Rectal smooth muscle tissue (tissue), 1 donor: ENCODE results near the gene SMIM44.
"Not testable (repeated sequence)": the region's sequence is repeated elsewhere in the genome, so short reads cannot be mapped to it uniquely, and the experiment has no call there.

Experiments
- H3K27ac ChIP-seq: one replicate; pipeline ENCODE4 v1.7.0; 2013; ENCODE audit warnings: low read depth, low read length, inconsistent platforms
- H3K27me3 ChIP-seq: one replicate; pipeline ENCODE4 v1.7.0; 2013; ENCODE audit warnings: low read length; ENCODE audit not compliant: control insufficient read depth, insufficient read depth
- H3K36me3 ChIP-seq: one replicate; pipeline ENCODE4 v1.7.0; 2013; ENCODE audit warnings: low read length; ENCODE audit not compliant: control insufficient read depth, insufficient read depth
- H3K4me1 ChIP-seq: one replicate; pipeline ENCODE4 v1.7.0; 2013; ENCODE audit warnings: low read length; ENCODE audit not compliant: control insufficient read depth, insufficient read depth
- H3K4me3 ChIP-seq: one replicate; pipeline ENCODE4 v1.7.0; 2013; ENCODE audit warnings: low read length
- H3K9ac ChIP-seq: one replicate; pipeline ENCODE4 v1.7.0; 2013; ENCODE audit warnings: low read length

Gene SMIM44

DNA sequence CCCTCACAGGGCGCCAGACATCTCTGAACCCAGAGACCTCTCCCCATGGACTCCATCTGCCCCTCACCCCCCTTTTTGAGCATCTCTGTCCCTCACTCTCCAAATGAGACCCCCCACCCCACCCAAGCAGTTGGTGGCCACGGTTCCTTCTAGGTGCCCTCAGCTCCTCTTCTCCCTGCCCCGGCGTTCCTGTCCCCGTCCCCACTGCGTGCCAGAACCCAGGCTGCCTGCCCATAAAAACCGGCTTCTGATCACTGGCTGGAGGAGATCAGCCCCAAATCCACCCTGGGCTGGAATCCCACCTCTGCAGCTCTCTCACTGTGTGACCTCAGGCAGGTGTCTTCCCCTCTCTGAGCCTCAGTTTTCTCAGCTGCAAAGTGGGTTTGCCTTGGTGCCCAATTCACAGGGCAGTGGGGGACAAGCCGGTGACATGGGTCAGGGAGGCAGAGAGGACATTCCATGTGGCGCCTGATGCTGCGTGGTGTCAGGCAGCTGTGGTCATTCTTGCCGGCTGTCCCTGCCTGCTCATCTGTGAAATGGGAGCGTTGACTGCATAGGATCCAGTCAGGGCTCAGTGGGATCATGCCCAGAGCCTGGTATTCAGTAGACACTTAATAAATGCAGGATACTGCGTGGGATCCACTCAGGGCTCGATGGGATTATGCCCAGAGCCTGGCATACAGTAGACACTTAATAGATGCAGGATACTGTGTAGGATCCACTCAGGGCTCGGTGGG, 28.4 kb downstream of the SMIM44 start:
- no peak overlapping the region for H3K9ac ChIP-seq
- no peak overlapping the region for H3K4me3 ChIP-seq
- peaks cover 40% of the 10 kb centered on the region for H3K4me1 ChIP-seq
- no peak overlapping the region for H3K27ac ChIP-seq
- no peaks in the 10 kb centered on the region for H3K27me3 ChIP-seq
- peaks cover 21% of the 10 kb centered on the region for H3K36me3 ChIP-seq

DNA sequence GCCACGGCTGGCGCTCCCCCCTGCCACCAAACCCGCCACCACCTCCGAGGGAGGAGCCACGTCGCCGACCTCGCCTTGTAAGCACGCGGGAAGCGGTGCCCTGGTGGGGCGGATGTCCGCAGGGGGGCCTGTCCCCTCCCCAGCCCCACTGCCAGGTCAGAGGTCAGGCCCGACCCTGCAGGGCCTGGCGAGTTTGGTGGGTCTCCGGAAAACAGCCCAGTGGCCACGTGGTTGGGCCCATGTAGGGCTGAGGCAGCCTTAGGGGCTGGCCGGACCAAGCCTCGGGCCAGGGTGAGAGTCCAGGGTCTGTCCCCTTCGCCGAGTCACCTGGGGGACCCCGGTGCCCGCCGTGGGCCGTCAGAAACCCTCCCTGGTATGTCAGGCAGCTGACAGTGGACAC, 29.4 kb downstream of the SMIM44 start:
- peaks cover 24% of the 10 kb centered on the region for H3K36me3 ChIP-seq
- H3K9ac ChIP-seq: no peak overlapping the region
- H3K4me3 ChIP-seq: no peak overlapping the region
- H3K4me1 ChIP-seq: peaks cover 31% of the 10 kb centered on the region
- peak overlapping the region; percentile 24 for H3K27ac ChIP-seq
- no peaks in the 10 kb centered on the region for H3K27me3 ChIP-seq

DNA sequence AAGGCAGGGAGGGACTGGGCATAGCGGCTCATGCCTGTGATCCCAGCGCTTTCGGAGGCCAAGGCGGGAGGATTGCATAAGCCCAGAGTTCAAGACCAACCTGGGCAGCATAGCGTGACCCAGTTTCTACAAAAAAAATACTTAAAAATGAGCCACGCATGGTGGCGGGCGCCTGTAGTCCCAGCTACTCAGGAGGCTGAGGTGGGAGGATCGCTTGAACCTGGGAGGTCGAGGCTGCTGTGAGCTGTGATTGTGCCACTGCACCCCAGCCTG, 30.4 kb downstream of the SMIM44 start:
- Histone ChIP-seq H3K4me1 (peaks cover 22% of the 10 kb centered on the region), H3K36me3 (peaks cover 25% of the 10 kb centered on the region)
- H3K4me3 ChIP-seq, H3K27me3 ChIP-seq, H3K9ac ChIP-seq, H3K27ac ChIP-seq: not testable (repeated sequence)

DNA sequence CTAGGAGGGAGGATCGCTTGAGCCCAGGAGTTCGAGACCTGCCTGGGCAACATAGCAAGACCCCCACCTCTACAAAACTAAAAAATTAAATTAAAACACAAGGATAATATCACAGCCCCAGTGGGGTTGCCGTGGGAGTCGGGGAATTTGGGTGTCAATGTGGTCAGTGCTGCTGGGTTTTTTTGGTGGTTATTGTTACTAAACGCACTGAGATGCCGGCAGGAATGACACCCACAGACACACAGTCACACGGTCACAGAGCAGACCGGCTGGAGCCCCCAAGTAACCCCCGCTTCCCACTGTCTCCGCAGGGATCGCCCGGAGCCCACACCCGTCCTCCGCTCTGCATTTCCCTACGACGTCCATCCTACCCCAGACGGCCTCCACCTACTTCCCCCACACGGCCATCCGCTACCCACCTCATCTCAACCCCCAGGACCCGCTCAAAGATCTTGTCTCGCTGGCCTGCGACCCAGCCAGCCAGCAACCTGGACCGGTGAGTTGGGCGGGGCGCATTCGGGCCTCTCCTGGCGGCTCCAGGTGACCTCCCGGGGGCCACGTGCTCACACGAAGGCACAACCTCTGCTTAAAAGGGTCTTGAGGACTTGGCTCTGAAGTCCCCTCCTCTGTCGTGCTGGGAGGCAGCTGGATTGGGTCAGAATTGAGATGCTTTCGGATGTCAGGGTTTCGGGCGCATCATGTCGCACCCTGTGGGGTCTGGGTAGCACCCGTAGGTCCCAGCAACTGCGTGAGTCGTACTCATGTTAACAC, 30.9 kb downstream of the SMIM44 start:
- H3K4me1 ChIP-seq: peaks cover 17% of the 10 kb centered on the region
- peaks cover 25% of the 10 kb centered on the region for H3K36me3 ChIP-seq
- H3K27ac ChIP-seq: no peak overlapping the region
- H3K9ac ChIP-seq: no peak overlapping the region
- H3K27me3 ChIP-seq: no peaks in the 10 kb centered on the region
- no peak overlapping the region for H3K4me3 ChIP-seq

DNA sequence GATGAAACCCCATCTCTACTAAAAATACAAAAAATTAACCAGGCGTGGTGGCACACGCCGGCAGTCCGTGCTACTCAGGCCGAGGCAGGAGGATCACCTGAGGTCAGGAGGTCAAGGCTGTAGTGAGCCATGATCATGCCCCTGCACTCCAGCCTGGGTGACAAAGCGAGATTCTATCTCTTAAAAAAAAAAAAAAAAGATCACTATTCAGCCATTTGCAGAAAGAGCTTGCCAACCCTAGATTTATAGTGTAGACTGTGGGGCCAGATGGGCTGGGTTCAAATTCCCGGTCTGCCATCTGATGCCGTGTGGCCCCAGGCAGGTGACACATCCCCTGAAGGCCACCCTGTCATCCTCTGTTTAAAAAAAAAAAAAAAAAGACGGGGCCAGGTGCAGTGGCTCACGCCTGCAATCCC, 31.8 kb downstream of the SMIM44 start:
- Histone ChIP-seq H3K36me3 (peaks cover 25% of the 10 kb centered on the region), H3K27ac (peak overlapping the region; percentile 83), H3K4me1 (peaks cover 11% of the 10 kb centered on the region)

DNA sequence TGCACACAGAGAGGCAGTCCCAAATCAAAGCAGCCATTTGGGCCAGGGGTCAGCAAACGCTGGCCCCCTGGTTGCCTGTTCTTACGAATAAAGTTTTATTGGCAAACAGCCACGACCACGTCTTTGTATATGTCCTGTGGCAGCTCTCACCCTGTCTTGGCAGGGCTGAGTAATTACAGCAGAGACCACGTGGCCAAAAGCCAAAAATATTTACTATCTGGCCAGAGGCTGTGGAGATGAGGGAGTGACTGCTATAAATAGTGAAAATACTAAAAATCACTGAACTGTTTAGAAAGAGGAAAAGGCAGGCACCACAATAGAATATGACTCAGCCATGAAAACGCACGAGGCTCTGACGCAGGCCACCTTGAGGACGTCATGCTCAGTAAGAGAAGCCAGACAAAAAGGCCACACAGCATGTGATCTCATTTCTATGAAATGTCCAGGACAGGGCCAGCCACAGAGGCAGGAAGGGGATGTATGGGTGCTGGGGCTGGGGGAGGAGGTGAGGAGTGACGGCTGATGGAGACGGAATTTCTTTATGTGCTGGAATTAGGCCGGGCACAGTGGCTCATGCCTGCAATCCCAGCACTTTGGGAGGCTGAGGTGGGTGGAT, 32.3 kb downstream of the SMIM44 start:
- H3K27ac ChIP-seq: peak overlapping the region; percentile 83
- peaks cover 29% of the 10 kb centered on the region for H3K36me3 ChIP-seq
- peaks cover 11% of the 10 kb centered on the region for H3K4me1 ChIP-seq
- no peaks in the 10 kb centered on the region for H3K27me3 ChIP-seq
- no peak overlapping the region for H3K9ac ChIP-seq
- no peak overlapping the region for H3K4me3 ChIP-seq

More for the DNA sequence above, 31.8 kb downstream of the SMIM44 start:
- Histone ChIP-seq H3K27me3 (no peaks in the 10 kb centered on the region), H3K4me3 (no peak overlapping the region), H3K9ac (no peak overlapping the region)

DNA sequence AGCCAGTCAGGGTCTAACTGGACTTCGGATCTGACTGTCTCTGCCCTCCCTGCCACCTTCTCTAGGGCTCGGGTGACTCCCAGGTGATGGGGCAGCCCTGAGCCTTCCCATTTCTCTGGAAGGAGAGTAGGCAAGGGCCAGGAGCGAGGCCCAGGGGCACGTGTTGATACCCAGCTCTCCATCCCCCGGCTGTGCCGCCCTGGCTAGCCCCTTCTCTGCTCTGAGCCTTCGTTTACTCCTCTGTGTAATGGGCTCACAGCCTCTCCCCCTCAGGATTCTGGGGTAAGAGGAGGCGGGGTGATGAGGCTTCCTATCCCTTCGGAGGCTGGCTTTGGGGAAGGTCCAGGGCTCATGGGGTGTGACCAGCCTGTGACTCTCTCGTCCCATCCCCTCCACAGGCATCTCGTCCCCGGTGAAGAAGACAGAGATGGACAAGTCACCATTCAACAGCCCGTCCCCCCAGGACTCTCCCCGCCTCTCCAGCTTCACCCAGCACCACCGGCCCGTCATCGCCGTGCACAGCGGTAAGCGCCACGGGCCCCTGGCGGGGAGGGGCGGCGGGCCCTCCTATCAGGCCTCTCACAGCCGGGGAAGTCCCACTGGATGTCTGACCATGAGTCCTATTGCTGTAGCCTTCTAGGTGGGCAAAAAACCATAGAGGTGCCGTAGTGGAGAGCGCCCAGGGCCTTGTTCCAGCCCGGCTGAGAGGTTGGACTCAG, 34.5 kb downstream of the SMIM44 start:
- H3K9ac ChIP-seq: no peak overlapping the region
- peaks cover 29% of the 10 kb centered on the region for H3K36me3 ChIP-seq
- peaks cover 17% of the 10 kb centered on the region for H3K4me1 ChIP-seq
- no peaks in the 10 kb centered on the region for H3K27me3 ChIP-seq
- no peak overlapping the region for H3K27ac ChIP-seq
- H3K4me3 ChIP-seq: no peak overlapping the region

DNA sequence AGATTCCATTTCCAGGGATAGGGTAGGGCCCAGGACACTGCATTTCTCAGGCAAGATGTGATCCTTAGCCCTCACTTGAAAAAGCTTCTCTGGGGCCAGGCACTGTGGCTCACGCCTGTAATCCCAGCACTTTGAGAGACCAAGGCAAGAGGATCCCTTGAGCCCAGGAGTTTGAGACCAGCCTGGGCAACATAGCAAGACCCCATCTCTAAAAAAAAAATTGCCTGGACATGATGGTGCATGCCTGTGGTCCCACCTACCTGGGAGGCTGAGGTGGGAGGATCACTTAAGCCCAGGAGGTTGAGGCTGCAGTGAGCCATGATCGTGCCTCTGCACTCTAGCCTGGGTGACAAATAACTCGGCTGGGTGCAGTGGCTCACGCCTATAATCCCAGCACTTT, 36.6 kb downstream of the SMIM44 start:
- H3K4me3 ChIP-seq, H3K27ac ChIP-seq, H3K27me3 ChIP-seq, H3K9ac ChIP-seq: not testable (repeated sequence)
- Histone ChIP-seq H3K36me3 (peaks cover 20% of the 10 kb centered on the region), H3K4me1 (peaks cover 19% of the 10 kb centered on the region)

DNA sequence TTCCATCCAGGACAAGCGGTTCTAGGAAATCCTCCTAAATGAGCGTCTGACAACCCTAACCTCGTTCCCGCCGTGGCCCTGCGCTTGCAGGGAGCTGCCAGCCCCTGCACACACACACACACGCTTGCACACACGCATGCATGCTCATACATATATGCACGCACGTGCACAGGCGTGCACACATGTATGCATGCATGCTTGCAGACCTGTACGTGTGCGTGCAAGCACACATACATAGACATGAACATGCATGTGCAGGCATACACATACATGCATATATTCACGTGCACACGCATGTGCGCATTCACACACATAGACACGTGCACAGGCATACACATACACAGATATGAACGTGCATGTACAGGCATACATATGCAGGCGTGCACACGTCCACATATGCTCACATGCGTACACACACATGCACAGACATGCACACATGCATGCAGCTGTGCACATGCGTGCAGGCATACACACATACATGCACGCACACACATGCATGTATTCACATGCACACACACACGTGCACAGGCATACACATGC, 38.5 kb downstream of the SMIM44 start:
- Histone ChIP-seq H3K27me3 (no peaks in the 10 kb centered on the region), H3K4me3 (no peak overlapping the region), H3K9ac (no peak overlapping the region), H3K4me1 (peaks cover 12% of the 10 kb centered on the region), H3K27ac (no peak overlapping the region), H3K36me3 (peaks cover 14% of the 10 kb centered on the region)

DNA sequence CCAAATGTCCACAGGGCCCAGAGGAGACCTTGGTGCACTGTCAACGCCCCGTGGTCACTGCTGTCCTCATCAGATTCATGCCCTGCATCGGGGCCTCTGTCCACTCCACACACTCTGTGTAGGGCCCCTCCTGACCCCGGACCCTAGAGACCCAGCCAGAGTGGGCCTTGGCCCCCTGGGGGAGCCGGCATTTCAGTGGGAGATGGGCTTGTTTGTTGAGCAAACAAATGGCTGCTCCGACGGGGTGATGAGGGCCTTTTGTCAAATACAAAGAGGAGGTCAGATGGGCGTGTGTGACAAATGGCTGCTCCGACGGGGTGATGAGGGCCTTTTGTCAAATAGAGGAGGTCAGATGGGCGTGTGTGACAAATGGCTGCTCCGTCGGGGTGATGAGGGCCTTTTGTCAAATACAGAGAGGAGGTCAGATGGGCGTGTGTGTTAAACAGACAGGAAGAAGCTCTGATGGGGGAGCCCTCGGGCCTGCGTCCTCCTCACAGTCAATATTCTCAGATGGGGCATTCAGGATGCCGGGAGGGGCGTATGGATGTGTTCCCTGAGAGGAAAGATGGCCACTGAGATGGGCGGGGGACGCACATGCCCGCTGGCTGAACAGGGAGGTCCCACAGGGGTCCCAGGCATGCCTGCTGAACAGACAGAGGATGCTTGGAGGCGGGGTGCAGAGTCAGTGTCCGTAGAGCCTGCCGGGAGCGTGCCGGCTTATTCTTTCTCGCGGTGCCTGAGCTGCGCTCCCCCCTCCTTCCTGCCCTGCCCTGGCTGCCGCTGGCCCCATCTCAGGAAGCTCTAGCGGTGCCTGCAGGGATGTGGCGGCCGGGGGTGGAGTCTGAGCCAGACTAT, 39.2 kb downstream of the SMIM44 start:
- Histone ChIP-seq H3K9ac (no peak overlapping the region), H3K36me3 (peaks cover 12% of the 10 kb centered on the region), H3K27me3 (no peaks in the 10 kb centered on the region), H3K27ac (peak overlapping the region; percentile 52), H3K4me3 (no peak overlapping the region), H3K4me1 (peaks cover 12% of the 10 kb centered on the region)

DNA sequence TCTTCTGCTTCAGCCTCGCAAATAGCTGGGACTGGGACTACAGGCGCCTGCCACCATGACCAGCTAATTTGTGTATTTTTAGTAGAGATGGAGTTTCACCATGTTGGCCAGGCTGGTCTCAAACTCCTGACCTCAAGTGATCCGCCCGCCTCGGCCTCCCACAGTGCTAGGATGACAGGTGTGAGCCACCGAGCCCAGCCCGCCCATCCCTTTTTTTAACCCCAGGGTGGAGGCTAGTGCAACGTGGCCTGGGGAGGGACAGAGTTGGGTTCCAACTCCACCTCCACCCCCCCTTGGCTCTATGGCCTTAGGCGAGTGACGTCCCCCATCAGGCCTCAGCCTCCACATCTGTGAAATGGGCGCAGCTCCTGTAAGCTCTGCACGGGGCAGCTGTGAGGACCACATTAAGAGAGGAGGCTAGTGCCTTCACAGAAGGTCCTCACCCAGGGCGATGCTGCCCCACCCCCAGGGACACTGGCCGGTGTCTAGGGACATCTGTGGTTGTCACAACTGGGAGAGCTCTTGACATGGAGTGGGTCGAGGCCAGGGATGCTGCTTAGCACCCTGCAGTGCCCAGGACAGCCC, 40.7 kb downstream of the SMIM44 start:
- Histone ChIP-seq H3K36me3 (peaks cover 9% of the 10 kb centered on the region), H3K4me1 (peaks cover 12% of the 10 kb centered on the region), H3K27ac (no peak overlapping the region)

More for the DNA sequence above, 40.7 kb downstream of the SMIM44 start:
- H3K4me3 ChIP-seq: no peak overlapping the region
- no peak overlapping the region for H3K9ac ChIP-seq
- no peaks in the 10 kb centered on the region for H3K27me3 ChIP-seq
